Esophagus squamous epithelium (tissue), 5 donors: Measurements from ENCODE around the gene NFYA. TPM values are rescaled to one million over a fixed set of nuclear protein-coding genes. Genes with fewer than 3 reads are reported as not detected.

ENCODE experiments used
- DNase-seq: peaks from one replicate; lab custom pipeline; 2025; lab: John Stamatoyannopoulos, UW
- H3K27ac ChIP-seq, 4 donors: fragments of 200-600 bp; sonication (generic); one replicate each; pipeline ENCODE4 v1.5.1; 2016 to 2019; ENCODE audit warnings: mild to moderate bottlenecking in 1 of 4
- H3K27me3 ChIP-seq, 4 donors: fragments of 200-600 bp; sonication (generic); 1 replicate in 3 of 4; 2 replicates in 1 of 4; pipeline versions ENCODE4 v1.5.1 to v1.6.0; 2017 to 2021; ENCODE audit warnings: antibody characterized with exemption in 1 of 4
- H3K36me3 ChIP-seq, 3 donors: fragments of 200-600 bp; sonication (generic); one replicate each; pipeline ENCODE4 v1.5.1; 2016 to 2019
- H3K4me1 ChIP-seq, 3 donors: fragments of 200-600 bp; sonication (generic); one replicate each; pipeline ENCODE4 v1.5.1; 2017 to 2019
- H3K4me3 ChIP-seq, 4 donors: fragments of 200-600 bp; sonication (generic); 1 replicate in 3 of 4; 2 replicates in 1 of 4; pipeline ENCODE4 v1.5.1; 2016 to 2019; ENCODE audit warnings: mild to moderate bottlenecking in 2 of 4, moderate library complexity in 1 of 4
- H3K9me3 ChIP-seq, 3 donors: fragments of 200-600 bp; sonication (generic); one replicate each; pipeline ENCODE4 v1.5.1; 2016 to 2019
- CTCF ChIP-seq, 6 experiments: fragments of 450-650 bp in 4 of 6; fragments of 200-600 bp in 2 of 6; sonication (generic) in 2 of 6; IDR thresholded peaks; one replicate each; pipeline ENCODE4 v1.5.1; 2016 to 2019; ENCODE audit warnings: antibody characterized with exemption in 6 of 6, mild to moderate bottlenecking in 4 of 6, moderate library complexity in 4 of 6
- POLR2A ChIP-seq, 4 donors: fragments of 450-650 bp; IDR thresholded peaks; one replicate each; pipeline ENCODE4 v1.6.1; 2017; ENCODE audit warnings: antibody characterized with exemption in 4 of 4, mild to moderate bottlenecking in 4 of 4, moderate library complexity in 3 of 4
- WGBS, 2 donors: methylation state at CpG; one replicate each; pipeline ENCODE4 v1.1.5; 2018; 5-methylcytosine and 5-hydroxymethylcytosine counted together
- intact Hi-C: fragments of 100-400 bp; cut with DNase I; formaldehyde crosslinking; loops from one replicate; pipeline ENCODE4 v1.15.0; 2022
- total RNA-seq, 4 donors: library from RNA; depleted of rRNA; stranded (reverse); fragments of >200 nt; gene quantifications; one replicate each; pipeline ENCODE4 v1.1.0, GENCODE V29; 2016
- donor health status: DM: yes; HTN: yes; CAD: no.

NFYA gene
- total RNA-seq, 4 donors from 2014 or later = 9.0 to 16.4 (median 14.0) TPM

- Histone ChIP-seq H3K4me1 (peaks cover 0 to 29% (median 22%) of the 10 kb centered on the region in 3 donors), H3K27me3 (no peaks in the 10 kb centered on the region), H3K9me3 (no peaks in the 10 kb centered on the region), H3K4me3 (no peak overlapping the region), H3K36me3 (peaks cover 0 to 5% (median 0%) of the 10 kb centered on the region in 3 donors), H3K27ac (no peak overlapping the region)
- DNase-seq = no peak
- intact Hi-C loops = no loop called here
- TF ChIP-seq POLR2A (IDR thresholded peaks at IDR 0.05) (no peak), CTCF (IDR thresholded peaks at IDR 0.05) (no peak)
- WGBS, 2 donors = 50 to 57% methylated on average over 2 to 3 of the region's 3 CpGs
These were observed 17.6 kb upstream of the NFYA start for GRCh38 chr6:41055149-41055548.

GRCh38 chr6:41056768-41057490, 15.8 kb upstream of the NFYA start:
- Histone ChIP-seq H3K4me3 (no peak overlapping the region), H3K36me3 (peaks cover 0 to 14% (median 3%) of the 10 kb centered on the region in 3 donors), H3K27me3 (no peaks in the 10 kb centered on the region), H3K4me1 (peaks cover 0 to 44% (median 22%) of the 10 kb centered on the region in 3 donors), H3K27ac (no peak overlapping the region), H3K9me3 (no peaks in the 10 kb centered on the region)
- no peak for DNase-seq
- no peak for TF ChIP-seq CTCF (IDR thresholded peaks at IDR 0.05)
- no peak for TF ChIP-seq POLR2A (IDR thresholded peaks at IDR 0.05)
- 67 to 68% methylated on average over 4 to 5 of the region's 6 CpGs for WGBS, 2 donors
- intact Hi-C loops = no loop called here

GRCh38 chr6:41058783-41059181, 14.0 kb upstream of the NFYA start:
- Histone ChIP-seq H3K36me3 (peaks cover 0 to 25% (median 3%) of the 10 kb centered on the region in 3 donors), H3K9me3 (no peaks in the 10 kb centered on the region), H3K27ac (no peak overlapping the region), H3K27me3 (no peaks in the 10 kb centered on the region), H3K4me1 (peaks cover 0 to 28% (median 13%) of the 10 kb centered on the region in 3 donors), H3K4me3 (no peak overlapping the region)
- WGBS, 2 donors = 69 to 78% methylated on average over 2 of the region's 2 CpGs
- intact Hi-C loops = no loop called here
- no peak for DNase-seq
- TF ChIP-seq POLR2A (IDR thresholded peaks at IDR 0.05) = no peak
- TF ChIP-seq CTCF (IDR thresholded peaks at IDR 0.05) = no peak

GRCh38 chr6:41059556-41059955, 13.2 kb upstream of the NFYA start:
- no peak overlapping the region for H3K4me3 ChIP-seq
- 41 to 44% methylated on average over 1 of the region's 1 CpG for WGBS, 2 donors
- intact Hi-C loops = no loop called here
- peaks cover 0 to 32% (median 3%) of the 10 kb centered on the region in 3 donors for H3K36me3 ChIP-seq
- H3K9me3 ChIP-seq = no peaks in the 10 kb centered on the region
- H3K27ac ChIP-seq = no peak overlapping the region
- TF ChIP-seq POLR2A (IDR thresholded peaks at IDR 0.05) = no peak
- TF ChIP-seq CTCF (IDR thresholded peaks at IDR 0.05) = no peak
- peaks cover under 1 to 28% (median 13%) of the 10 kb centered on the region in 3 donors for H3K4me1 ChIP-seq
- no peak for DNase-seq
- no peaks in the 10 kb centered on the region for H3K27me3 ChIP-seq

- peaks cover 0 to 47% (median 3%) of the 10 kb centered on the region in 3 donors for H3K36me3 ChIP-seq
- intact Hi-C loops = no loop called here
- peaks cover 4 to 28% (median 13%) of the 10 kb centered on the region in 3 donors for H3K4me1 ChIP-seq
- H3K4me3 ChIP-seq = no peak overlapping the region
- TF ChIP-seq CTCF (IDR thresholded peaks at IDR 0.05) = no peak
- TF ChIP-seq POLR2A (IDR thresholded peaks at IDR 0.05) = no peak
- H3K9me3 ChIP-seq = no peaks in the 10 kb centered on the region
- H3K27ac ChIP-seq = no peak overlapping the region
- WGBS, 2 donors = 59 to 89% methylated on average over 5 to 10 of the region's 13 CpGs
- no peak for DNase-seq
- H3K27me3 ChIP-seq = no peaks in the 10 kb centered on the region
These were observed 11.5 kb upstream of the NFYA start for GRCh38 chr6:41061196-41061726.
